NCI-H187 treated with DMSO at 0.1 percent for 48 hours (cell line): ENCODE data around the gene AP5Z1.

Source experiments
- DNase-seq: peaks from one replicate; lab custom pipeline; 2025; lab: John Stamatoyannopoulos, UW

The AP5Z1 gene

GRCh38 chr7:4766666-4767519, 8.5 kb upstream of the AP5Z1 start:
- no peak for DNase-seq

DNA sequence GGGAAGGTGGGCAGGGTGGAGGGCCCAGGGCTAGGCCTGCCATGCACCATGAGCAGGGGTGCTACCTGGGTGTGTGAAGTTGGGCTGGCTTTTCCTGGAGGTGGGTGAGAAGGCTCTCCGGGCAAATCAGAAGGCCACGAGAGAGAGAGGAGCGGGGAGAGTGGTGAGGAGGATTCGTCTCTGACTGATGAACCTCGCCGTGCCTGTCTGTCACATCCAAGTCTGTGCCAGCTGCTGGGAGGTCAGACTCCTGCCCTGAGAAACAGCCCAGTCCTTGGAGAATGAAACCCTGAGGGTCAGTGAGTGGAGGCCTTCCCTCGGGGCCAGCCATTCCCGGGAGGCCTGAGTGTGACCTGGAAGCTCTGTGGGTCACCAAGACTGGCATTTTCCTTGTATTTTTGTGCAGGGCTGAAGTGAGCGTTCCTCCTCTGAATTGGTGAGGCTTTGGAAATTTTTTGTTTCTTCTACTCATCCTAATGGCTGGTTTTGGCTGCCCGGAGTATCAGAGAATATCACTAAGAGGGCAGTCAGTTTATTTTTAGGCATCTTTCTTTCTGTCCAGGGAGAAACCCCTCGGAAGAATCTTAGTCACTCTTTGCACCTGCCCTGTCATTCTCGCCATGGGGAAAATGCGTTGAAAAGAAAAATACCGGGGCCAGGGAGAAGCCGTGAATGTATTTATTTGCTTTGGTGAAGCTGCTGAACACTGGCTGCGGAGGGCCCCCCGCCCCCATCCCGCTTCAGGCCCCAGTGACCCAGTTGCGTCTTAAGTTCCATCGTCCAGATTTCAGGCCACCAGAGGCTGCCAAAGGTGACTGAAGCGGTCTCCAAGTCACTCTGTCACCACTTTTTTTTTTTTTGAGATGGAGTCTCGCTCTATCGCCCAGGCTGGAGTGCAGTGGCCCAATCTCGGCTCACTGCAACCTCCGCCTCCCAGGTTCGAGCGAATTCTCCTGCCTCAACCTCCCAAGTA, 6.5 kb upstream of the AP5Z1 start:
- no peak for DNase-seq

GRCh38 chr7:4769761-4770160, 5.7 kb upstream of the AP5Z1 start:
- DNase-seq, result no peak

DNA sequence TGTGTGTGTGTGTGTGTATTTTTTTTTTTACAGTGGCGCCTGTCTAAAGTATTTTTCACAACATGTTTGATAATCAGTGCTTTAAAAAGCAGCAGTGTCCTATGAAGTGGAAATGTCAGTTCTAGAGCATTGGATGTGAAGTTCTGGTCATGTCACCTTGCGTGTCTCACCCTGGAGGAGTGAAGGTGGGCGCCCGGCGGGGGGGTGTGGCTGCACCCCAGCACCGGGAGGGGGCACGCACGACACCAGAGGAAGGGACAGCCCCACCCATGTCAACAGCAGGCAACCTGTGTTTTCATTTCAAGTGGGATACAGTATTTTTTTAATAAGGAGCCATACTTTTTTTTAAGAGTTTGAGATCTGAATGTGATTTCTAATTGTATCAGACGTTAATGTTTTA, 4.5 kb upstream of the AP5Z1 start:
- no peak for DNase-seq

DNA sequence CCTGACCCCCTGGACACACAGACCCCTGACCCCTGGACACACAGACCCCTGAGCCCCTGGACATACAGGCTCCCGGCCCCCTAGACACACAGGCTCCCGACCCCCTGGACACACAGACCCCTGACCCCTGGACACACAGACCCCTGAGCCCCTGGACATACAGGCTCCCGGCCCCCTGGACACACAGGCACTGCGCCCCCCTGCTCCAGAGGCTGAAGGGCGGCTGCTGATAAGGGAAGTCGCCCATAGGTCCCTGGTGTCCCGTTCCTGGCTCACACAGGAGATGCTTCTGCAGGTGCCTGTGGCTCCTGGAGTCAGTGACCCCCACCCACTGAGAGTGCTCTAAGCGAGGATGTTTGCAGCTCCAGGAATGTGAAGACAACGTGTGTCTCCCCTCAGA, 3.7 kb upstream of the AP5Z1 start:
- DNase-seq, result no peak

- DNase-seq, result no peak
Measured at GRCh38 chr7:4772306-4772705, 3.1 kb upstream of the AP5Z1 start.

DNA sequence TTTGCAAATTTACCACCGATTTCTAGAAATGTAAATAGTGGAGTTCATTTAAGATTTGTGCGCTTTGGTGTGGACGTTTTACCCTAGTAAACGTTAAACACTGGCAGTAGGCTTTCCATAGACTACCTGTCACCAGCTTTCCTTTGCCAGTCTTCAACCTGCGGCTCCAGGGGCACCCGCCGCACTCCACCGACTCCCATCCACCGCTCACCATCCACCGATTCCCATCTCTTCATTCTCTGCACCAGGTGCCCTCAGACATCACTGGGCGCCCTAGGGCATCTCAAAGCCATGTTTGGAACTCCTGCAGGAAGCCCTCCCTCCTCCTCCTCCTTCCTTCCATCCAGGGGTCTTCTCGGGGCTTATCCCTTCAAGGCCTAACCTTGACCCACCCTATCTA, 1.4 kb upstream of the AP5Z1 start:
- no peak for DNase-seq

DNA sequence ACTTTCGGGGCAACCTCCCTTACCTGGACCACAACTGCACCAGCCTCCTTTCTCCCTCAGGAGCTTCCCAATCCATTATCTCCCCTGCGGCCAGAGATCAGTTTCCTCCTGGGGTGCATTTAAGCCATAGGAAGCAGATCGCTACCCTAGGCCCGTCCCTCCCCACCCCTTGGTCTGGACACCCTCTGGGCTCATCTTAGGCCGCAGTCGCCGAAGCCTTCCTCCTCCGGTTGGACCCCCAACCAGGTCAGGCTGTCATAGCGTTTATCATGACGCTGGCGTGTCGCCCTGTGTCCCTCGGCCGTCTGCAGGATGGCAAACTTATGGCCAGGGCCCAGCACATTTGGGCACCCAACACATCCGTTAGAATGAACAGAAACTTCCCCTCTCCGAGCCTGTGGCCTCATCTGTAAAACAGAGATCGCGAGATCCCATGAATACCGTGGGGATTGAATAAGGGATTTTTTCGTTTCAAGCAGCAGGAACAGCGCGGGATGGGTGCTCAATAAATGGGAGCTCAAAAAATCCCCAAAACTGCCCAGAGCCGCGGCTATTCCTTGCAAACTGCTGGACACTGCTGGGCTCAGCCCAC, 669 bp upstream of the AP5Z1 start:
- DNase-seq, result no peak

DNA sequence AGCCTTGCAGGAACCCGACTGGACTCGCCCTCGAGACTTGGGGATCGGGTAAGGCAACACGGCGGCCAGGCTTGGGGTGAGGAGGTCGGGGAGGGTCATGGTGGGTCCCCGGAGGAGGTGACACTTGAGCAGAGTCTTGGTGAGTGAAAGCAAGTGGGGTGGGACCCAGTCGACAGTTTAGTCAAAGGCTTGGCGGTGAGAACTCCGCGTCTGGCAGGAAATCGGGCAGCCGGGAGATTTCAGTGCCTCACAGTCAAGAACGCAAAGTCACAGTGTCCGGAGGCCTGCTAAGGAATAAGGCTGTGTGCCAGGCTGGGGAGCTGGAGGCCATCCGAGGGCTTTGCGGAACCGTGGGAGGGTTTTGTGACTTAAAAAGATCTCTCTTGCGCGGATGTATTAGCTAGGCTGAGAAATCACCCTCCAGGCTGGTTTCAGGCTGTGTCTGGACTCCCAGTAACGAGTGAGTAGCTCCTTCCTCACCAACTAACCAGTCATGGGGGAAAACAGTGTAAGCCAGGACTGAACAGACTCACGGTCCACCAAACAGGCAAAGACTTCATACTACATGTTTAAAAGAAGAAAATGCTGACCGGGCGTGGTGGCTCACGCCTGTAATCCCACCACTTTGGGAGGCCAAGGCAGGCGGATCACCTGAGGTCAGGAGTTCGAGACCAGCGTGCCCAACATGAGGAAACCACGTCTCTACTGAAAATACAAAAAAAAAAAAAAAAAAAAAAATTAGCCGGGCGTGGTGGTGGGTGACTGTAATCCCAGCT, 613 bp downstream of the AP5Z1 start:
- no peak for DNase-seq

DNA sequence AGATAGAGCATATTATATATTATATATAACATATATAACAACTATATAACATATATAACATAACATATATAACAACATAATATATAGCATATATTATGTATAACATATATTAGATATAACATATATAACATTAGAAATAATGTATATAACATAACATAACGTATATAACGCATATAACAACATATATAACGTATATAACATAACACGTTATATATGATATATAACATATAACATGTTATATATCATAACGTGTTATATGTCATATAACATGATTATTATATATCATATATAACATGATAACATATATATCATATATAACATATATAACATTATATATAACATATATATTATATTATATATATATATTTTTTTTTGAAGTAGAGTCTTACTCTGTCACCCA, 3.7 kb downstream of the AP5Z1 start:
- DNase-seq, result no peak

GRCh38 chr7:4781366-4782069, 6.1 kb downstream of the AP5Z1 start:
- DNase-seq, result no peak

GRCh38 chr7:4782333-4783291, 7.2 kb downstream of the AP5Z1 start:
- DNase-seq, result no peak

DNA sequence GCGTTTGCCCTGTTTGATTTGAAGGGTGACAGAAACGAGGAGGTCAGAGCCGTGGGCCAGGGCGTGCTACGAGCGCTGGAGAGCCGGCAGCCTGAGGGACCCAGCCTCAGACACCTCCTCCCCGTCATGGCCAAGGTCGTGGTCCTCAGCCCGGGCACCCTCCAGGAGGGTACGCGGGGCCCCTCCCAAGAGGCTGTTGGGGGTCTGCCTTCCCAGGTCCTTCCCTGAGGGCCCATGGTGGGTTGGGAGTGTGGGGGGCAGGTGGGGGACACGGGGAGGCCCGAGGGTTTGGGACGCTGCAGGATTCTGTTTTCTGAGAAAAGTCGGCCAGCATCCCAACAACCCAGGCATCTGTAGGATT, 7.8 kb downstream of the AP5Z1 start:
- no peak for DNase-seq

DNA sequence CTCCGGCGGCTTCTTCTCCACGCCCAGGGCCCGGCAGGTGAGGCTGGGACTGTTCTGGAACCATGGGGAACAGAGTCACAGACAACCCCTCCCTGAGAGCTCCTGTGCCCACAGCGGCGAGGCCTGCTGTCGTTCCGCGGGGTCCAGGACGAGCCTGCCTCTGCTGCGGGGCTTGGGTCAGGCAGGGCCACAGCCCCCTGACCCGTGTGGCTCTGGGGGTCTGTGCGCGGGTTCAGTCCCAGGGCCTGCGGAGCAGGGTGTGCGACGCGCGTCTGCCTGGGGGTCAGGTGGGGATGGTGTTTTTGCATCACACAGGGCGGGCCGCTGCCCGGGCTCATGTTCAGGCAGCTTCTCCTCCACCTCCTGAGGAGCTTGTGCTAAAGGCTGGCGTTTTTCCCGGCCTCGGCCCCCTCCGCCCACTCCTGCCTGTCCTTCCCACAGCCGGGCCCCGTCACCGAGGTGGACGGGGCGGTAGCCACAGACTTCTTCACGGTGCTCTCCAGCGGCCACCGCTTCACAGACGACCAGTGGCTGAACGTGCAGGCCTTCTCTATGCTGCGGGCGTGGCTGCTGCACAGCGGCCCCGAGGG, 8.4 kb downstream of the AP5Z1 start:
- no peak for DNase-seq

GRCh38 chr7:4784799-4785198, 9.4 kb downstream of the AP5Z1 start:
- DNase-seq, result no peak

GRCh38 chr7:4785371-4785770, 9.9 kb downstream of the AP5Z1 start:
- no peak for DNase-seq

DNA sequence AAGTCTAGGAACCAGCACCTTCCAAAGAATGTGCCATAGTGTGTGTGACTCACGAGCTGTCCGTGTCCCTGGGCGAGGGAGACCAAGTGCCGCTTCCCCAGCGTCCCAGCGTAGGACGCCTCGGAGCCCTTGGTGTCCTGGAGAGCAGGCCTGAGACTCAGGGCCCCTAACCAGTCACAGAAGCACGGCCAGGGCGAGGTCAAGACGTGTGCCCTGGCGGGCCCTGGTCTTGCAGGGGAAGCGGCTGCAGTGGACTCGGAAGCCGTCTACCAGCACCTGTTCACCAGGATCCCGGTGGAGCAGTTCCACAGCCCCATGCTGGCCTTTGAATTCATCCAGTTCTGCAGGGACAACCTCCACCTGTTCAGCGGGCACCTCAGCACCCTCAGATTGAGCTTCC, 10.6 kb downstream of the AP5Z1 start:
- DNase-seq, result no peak

DNA sequence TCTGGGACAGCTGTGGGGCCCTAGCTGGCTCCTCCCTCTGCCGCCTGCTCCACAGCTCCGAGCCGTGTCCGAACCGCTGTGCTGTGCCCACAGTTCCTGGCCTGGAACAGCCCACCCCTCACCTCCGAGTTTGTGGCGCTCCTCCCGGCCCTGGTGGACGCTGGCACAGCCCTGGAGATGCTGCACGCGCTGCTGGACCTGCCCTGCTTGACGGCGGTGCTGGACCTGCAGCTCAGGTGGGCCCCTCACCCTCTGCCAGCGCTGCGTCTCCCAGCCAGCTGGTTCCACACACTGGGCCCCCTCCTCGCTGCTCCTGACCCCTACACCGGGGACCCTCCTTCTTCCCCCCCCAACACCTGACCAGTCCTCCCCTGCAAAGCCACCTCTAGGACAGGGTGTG, 12.1 kb downstream of the AP5Z1 start:
- no peak for DNase-seq

- no peak for DNase-seq
Measured at GRCh38 chr7:4787947-4788626, 12.7 kb downstream of the AP5Z1 start.
